Nephron progenitor cell (in vitro differentiated cells): Measurements from ENCODE around the gene KRT1.

Experiments
- DNase-seq: peaks from one replicate; pipeline ENCODE4 v3.0.0; 2021
- H3K27ac Mint-ChIP-seq: 2 replicates; pipeline ENCODE4 v1.8.0; 2021; ENCODE audit warnings: mild to moderate bottlenecking, moderate library complexity, mixed read lengths
- H3K27me3 Mint-ChIP-seq: 2 replicates; pipeline ENCODE4 v1.8.0; 2021; ENCODE audit warnings: mild to moderate bottlenecking, low read depth, mixed read lengths; ENCODE audit not compliant: poor library complexity
- H3K36me3 Mint-ChIP-seq: 2 replicates; pipeline ENCODE4 v1.8.0; 2021; ENCODE audit warnings: low read depth, mixed read lengths
- H3K4me1 Mint-ChIP-seq: 2 replicates; pipeline ENCODE4 v1.8.0; 2021; ENCODE audit warnings: mixed read lengths
- H3K4me3 Mint-ChIP-seq: 2 replicates; pipeline ENCODE4 v1.8.0; 2021; ENCODE audit warnings: mild to moderate bottlenecking, moderate library complexity, mixed read lengths
- H3K9me3 Mint-ChIP-seq: 2 replicates; pipeline ENCODE4 v1.8.0; 2021; ENCODE audit warnings: mild to moderate bottlenecking, moderate library complexity, mixed read lengths
- CTCF ChIP-seq: fragments of 200-600 bp; sonication (generic); IDR thresholded peaks from 2 replicates; pipeline ENCODE4 v1.5.0; 2021; ENCODE audit warnings: antibody characterized with exemption

The KRT1 gene

GRCh38 chr12:52687497-52688385 is 7.5 kb upstream of the KRT1 start:
- Mint-ChIP-seq H3K4me3 (no peak overlapping the region), H3K9me3 (no peaks in the 10 kb centered on the region), H3K27me3 (peaks cover 65% of the 10 kb centered on the region), H3K27ac (no peak overlapping the region), H3K4me1 (peaks cover 12% of the 10 kb centered on the region), H3K36me3 (no peaks in the 10 kb centered on the region)
- TF ChIP-seq CTCF, result no peak
- no peak for DNase-seq

- H3K4me1 Mint-ChIP-seq, result peaks cover 12% of the 10 kb centered on the region
- DNase-seq, result no peak
- no peak for TF ChIP-seq CTCF
- H3K27me3 Mint-ChIP-seq, result peaks cover 62% of the 10 kb centered on the region
- no peak overlapping the region for H3K27ac Mint-ChIP-seq
- H3K4me3 Mint-ChIP-seq, result no peak overlapping the region
- no peaks in the 10 kb centered on the region for H3K36me3 Mint-ChIP-seq
- no peaks in the 10 kb centered on the region for H3K9me3 Mint-ChIP-seq
Observed at GRCh38 chr12:52686756-52687487, 6.7 kb upstream of the KRT1 start.

- no peak for TF ChIP-seq CTCF
Observed at GRCh38 chr12:52686063-52686462, 5.9 kb upstream of the KRT1 start.

GRCh38 chr12:52685406-52685890 is 5.2 kb upstream of the KRT1 start:
- no peak for DNase-seq
- peaks cover 52% of the 10 kb centered on the region for H3K27me3 Mint-ChIP-seq
- H3K36me3 Mint-ChIP-seq, result no peaks in the 10 kb centered on the region
- H3K27ac Mint-ChIP-seq, result no peak overlapping the region
- H3K9me3 Mint-ChIP-seq, result no peaks in the 10 kb centered on the region
- TF ChIP-seq CTCF, result no peak
- H3K4me1 Mint-ChIP-seq, result no peaks in the 10 kb centered on the region
- no peak overlapping the region for H3K4me3 Mint-ChIP-seq

More at GRCh38 chr12:52686063-52686462, 5.9 kb upstream of the KRT1 start:
- Mint-ChIP-seq H3K27me3 (peaks cover 58% of the 10 kb centered on the region), H3K4me1 (peaks cover 6% of the 10 kb centered on the region), H3K9me3 (no peaks in the 10 kb centered on the region), H3K27ac (no peak overlapping the region), H3K36me3 (no peaks in the 10 kb centered on the region), H3K4me3 (no peak overlapping the region)
- DNase-seq, result no peak

- TF ChIP-seq CTCF, result no peak
- H3K27me3 Mint-ChIP-seq, result peaks cover 51% of the 10 kb centered on the region
- no peak overlapping the region for H3K27ac Mint-ChIP-seq
- H3K9me3 Mint-ChIP-seq, result no peaks in the 10 kb centered on the region
- no peaks in the 10 kb centered on the region for H3K4me1 Mint-ChIP-seq
- H3K36me3 Mint-ChIP-seq, result no peaks in the 10 kb centered on the region
- no peak overlapping the region for H3K4me3 Mint-ChIP-seq
- DNase-seq, result no peak
Observed at GRCh38 chr12:52684431-52684830, 4.2 kb upstream of the KRT1 start.
